ENCODE measurements around the gene PRLHR.
"Not testable (repeated sequence)": the region's sequence is repeated elsewhere in the genome, so short reads cannot be mapped to it uniquely, and the experiment has no call there.

The PRLHR gene

DNA sequence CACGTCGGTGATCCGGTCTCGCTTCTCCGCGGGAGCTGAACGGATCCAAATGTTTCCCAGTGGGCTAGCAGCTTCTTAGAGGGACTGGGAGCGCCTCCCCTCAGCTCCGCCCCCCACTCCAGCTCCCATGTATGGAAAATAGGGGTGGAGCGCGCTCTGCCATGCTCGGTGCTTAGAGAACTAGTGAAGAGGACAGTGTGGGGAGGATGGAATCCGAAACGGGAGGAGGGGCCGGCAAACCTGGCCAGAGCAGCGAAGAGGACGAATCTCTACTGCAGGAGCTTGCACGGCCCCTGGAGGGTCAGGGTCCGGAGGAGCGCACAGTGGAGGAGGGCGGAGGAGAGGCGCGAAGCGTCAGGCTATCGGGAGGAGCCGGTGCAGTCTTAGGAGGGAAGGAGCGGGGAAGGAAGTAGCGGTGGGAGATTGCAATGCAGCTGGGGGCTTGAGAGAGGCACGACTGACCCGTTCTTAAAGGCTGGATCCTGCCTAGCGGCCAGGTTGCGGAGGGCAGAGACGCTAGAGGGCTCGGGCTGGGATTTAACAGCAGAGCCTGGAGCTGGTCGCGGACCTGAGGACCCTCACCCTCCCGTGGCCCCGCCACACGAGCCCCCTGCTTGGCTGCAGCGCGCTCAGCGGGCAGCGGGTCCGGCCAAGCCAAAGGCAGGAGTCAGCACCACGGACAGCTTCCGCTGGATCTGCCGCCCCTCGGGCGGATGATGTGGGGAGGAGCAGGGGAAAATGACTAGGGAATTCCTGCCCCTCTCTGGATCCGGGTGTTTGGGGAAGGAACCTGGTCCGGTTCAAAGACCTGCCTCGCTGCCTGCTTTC lies at the start of gene PRLHR:
TSS of gene PRLHR (minus strand) at position 51 of the 828 bp plus-strand sequence. CDS start 404 bp downstream, outside the sequence.
- DNase-seq = no peak

DNA sequence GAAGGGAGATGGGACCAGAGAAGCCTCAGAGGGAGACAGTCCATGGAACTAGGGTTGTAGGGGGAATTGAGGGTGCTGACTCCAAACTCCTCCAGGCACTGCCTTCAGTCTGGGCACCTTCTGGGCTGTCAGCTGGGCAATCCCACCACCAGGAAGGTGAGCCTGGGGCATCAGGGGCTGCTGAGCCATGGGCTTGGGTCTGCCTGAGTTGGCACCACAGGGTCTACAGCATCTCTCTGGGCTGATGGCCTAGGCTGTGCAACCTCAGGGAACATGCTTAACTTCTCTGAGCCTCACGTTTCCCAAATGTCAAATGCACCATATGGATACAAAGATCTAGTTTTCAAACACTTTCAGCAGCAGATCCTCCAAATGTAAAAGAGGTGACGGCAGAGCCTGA lies 46.8 kb upstream of the PRLHR start:
- DNase-seq = no peak

DNA sequence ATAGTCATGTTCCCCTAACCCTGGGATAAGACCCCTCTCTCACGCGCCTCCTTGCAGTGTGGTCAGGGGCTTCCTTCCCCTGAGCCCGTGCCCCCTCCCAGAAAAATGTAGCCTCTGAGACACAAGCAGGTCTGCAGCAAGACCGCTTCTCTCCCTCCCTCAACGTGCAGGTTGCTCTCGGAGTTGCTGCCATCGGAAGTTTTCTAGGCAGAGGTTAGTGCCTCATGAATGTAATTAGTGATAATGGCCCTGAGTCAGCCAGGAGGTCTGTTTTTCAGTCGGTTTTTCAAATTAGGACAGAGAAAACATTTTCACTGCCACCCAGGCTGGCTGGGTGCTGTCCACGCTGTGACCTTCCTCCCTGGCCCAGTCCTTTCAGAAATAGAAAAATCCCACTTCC lies 43.2 kb upstream of the PRLHR start:
- no peak for DNase-seq

DNA sequence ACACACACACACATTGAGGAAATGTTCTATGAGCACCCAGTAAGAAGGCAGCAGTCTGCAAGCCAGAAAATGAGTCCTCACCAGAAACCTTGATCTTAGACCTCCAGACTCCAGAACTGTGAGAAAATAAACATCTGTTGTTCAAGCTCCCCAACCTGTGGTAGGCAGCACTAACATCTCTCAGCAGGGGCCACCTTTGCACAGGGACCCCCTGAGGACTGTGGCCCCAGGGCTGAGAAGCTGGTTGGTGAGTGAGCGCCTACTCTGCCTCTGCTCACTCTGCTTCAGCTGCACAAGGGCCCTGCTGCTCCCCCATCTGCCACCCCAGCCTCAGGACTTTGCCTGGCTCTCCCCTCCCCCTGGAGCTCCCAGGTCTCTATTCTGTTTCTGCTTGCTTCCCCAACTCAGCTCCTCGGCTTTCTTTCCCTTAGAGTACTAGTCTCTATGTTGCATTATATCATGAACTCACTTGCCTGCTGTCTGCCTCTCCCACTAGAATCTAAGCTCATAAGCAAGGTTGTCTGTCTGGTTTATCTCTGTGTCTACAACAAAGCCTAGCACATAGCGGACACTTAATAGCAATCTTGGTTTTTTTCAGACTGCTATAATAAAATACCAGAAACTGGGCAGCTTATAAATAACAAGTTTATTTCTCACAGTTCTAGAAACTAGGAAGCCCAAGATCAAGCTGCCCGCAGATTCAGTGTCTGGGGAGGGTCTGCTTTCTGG lies 40.4 kb upstream of the PRLHR start:
- DNase-seq = no peak

DNA sequence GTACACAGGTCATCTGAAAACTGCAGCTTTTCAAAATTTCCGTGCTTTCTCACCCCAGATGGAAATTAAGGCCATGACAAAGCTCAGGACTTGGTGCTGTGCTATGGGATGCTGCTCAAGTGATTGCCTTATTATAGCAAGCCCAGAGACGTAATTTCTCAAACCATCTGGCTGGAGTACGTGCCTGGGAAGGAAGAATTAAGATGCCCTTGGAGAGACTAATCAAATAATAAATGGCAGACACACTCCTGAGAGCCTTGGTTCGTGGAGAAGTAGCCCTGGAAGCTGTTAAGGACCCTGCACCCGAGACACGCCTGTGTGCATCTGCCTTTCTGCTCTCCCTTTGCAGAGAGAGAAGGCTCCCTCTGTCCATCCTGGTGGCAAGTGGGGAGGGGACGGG lies 38.3 kb upstream of the PRLHR start:
- no peak for DNase-seq

DNA sequence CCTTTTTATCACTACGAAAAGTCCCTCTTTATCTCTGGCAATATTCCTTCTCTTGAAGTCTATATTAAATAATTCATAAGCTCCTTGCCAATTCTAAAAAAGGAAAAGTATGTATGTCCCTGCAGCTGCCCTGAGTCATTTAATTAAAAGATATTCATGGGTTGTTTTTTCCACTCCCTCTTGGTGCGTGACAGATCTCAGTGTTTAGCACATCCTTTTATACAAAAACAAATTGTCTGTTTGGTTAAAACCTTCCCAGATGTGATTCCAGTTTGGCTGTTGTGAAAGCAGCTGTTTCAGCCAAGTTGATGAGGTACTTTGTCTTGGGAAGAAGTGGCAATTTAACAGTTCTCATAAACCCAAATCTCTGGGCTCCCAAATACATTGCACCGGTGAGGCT lies 33.8 kb upstream of the PRLHR start:
- DNase-seq = no peak

DNA sequence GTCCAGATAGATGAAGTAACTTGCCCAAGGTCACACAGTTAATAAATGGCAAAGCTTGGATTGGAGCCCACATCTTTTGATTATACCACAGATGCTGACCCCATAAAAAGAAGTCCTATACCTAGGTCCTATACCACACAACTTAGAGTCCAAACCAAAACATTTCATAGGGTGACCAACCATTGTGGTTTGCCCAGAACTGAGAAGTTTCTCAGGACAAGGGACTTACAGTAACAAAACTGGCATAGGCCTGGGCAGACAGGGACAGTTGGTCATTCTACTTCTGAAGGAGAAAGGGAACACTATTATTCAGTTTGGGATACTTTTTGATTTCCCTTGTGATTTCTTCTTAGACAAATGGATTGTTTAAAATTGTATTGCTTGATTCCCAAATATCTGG lies 32.9 kb upstream of the PRLHR start:
- DNase-seq = no peak

DNA sequence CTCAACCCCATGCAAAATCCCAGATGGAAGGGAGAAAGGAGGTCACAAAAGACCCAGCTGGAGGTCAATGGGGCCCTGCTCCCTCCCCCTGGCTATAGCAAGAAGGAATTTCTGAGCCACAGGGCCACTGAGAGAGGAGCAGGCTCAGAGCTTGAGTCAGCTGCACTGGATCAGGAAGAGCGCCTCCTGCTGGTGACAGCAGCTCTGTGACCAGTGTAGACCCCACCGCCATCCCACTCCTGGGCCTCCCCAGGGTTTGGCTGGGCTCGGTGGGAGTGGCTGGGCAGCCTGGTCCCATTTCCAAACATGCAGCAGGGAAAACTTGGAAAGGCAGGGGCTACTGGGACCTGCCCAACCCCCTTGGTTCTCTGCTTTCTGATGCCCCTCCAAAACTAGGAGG lies 31.5 kb upstream of the PRLHR start:
- no peak for DNase-seq

DNA sequence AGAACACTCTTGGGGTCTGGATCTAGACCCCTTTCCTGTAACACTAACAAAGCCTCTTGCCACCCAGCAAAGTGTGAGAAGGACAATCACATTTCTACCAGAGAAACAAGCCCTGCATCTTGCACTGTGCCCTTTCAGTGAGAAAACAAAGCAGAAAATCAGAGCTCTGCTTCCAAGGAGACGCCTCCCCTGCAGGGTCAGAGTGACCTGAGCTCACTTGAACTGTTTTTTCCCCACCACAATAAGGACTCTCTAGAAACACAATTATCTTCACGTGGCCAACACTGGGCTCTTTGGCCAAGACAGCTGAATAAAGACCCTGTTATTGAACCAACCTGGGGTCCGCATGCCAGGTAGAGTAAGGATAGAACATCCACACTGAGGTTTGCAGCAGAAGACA lies 30.1 kb upstream of the PRLHR start:
- DNase-seq = no peak

DNA sequence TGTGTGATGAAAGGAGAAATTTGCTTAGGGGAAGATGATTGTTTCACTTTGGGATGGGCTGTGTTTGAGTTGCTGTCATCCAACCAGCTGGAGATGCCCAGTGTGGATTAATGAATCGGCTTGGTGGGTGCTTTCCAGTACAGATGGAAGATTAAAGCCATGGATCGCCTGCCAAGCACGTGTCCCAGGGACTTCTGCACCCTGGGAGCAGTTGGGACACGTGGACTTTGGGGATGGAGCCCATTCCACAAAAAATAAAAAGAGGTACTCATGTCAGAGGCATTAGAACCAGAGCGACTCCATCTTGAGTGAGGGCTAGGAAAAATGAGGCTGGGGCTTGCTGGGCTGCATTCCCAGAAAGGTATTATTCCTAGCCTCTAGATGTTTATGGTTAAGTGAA lies 29.3 kb upstream of the PRLHR start:
- DNase-seq = no peak

DNA sequence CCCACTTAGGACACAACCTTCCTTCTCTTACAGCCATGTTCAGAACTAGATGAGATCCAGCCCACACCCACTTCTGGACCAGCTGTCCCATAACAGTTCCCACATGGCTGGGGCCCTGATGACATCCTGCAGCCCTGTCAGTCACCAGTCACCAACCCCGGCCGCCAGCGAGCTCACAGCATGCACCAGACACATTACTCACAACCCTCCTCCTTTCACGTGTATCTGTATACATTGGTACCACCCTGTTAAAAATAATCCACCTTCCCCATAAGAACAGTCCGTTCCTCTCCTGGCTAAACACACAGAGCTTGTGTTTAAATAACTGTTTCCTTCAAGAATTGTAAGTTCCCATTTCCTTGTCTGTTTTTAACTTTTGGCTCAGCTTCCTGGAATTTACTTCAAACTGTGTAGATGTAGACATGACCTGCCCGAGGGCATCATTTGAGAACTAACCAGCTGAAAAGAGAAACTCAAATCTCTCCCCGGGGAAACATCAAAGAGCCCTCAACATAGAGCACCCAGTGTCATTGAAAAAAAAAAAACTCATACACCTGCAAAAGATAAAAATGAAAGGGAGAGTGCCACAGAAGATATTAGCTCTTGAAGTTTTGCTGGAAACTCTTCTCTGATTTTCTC lies 26.0 kb upstream of the PRLHR start:
- no peak for DNase-seq

DNA sequence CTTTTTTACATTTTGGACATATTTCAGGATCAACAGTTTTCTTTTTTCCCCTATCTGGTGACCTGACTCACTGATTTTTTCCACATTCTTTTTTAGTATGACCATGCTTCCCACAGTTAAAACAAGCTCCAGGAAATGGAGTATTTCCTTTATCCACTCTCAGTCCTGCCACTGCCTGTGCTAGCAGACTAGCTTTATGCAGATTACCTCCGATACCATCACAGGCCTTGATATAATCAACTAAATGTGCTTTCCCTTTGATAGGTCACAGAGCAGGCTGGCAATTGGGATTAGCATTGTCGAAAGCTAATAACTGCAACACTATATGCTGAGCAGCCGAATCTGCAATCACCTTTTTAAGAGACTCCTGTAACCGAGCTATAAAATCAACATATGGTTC lies 18.4 kb upstream of the PRLHR start:
- DNase-seq = not testable (repeated sequence)

DNA sequence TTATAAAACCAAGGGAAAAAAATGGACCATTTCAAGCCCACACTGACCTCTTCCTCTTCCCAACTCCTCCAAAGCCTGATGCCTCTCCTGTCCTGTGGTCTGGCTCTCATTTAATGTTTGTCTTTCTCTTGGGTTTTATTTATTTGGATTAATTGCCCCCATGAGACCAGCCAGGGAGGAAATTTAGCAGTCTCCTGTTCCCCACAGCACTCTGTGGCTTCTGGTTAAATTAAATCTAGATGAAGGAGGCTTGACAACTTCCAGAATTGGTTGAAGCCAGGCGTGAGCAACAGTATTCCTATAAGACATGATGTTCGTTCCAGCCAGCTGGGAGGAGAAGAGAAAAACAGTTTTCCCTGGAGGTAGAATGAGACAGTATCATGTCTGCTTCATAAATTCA lies 15.1 kb upstream of the PRLHR start:
- no peak for DNase-seq

DNA sequence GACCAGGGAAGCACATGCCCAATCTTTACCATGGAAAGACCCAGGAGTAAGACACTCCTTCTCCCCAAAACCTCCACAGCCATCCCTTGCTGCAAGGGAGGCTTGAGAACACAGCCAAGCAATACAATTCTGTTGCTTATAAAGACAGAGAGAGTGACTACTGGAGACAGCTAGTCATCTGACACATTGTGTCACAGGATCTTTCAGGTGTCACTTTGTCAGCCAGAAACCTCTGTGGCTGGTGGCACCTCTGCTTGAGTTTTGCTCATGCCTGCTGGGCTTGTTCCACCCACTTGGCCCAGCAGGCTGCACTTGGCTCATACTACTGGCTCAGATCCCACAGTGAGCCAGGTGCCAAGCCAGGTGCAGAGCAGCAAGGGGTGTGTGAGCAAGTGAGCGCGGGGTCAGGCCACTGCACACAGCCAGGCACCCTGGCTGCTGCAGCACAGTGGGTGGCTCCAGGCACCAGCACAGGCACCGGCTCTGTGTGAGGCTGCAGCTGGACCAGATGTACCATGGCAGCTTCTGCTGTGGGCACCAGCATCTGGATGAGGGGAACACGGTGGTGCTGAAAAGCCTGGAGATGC lies 12.4 kb upstream of the PRLHR start:
- DNase-seq = no peak

DNA sequence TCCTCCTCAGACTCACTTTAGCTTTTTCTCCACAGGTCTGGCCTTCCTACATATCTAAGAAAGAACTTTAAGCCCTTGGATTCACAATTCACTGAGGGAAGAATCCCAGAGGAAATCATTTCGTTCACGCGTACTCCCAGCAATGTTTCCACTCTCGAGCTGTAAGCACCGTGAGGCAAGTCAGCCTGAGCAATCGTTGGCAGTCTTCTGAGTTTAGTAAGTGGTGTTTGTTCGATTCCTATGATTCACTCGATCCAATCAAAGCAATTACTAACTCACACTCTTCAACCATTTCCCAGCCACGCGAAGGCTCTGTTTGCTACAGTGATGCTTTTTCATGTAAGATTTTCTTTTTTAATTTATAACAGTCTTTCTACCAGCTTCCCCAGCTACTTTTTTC lies 10.2 kb upstream of the PRLHR start:
- DNase-seq = no peak

DNA sequence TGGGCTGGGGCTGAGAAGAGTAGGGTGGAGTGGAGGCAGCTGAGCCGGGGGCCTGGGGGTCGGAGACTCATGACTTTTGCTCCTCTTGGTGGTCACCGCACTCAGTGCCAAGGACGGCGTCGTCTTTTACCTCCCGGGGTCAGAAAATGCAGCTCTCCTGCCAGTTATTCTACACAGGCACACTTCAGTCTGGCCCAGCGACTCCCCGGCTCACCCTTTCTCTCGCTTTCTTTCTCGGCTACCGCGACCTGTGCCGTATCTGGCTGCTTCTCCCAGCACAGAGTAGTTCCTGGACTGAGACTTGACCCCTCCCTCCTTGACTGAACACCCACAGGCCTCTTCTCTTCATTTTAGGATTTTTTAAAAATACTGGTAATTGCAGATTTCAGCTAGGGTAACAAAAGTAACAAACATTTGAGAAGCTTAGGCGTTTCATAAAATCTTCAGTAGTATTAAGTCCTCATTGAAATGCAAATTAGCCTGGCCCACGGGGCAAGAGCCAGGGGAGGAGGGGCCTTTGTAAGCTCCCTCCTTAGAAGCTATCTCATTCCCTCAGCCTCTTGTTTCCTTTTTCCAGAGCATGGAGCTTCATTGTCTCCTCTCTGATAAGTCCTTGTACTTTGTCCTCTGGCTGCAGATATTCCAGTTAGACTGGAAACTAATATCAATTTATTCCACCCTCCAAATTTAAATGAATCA lies 1.1 kb upstream of the PRLHR start:
- no peak for DNase-seq

DNA sequence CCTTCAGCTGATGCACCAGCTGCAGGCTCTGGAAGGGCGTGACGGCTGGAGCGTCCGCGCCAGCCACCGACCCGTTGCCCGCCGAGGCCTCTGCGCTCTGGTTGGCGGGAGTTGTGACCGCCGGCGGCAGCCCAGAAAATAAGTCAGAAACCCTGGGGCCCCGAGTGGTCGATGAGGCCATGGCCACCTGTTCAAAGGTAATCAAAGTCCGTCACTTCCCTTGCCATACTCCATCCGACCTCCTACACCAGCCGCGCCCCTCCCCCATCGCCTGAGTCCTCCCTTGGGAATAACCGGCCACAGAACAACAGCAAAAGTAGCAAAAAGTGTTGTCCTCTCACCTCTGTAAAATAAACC lies 406 bp downstream of the PRLHR start:
- no peak for DNase-seq

DNA sequence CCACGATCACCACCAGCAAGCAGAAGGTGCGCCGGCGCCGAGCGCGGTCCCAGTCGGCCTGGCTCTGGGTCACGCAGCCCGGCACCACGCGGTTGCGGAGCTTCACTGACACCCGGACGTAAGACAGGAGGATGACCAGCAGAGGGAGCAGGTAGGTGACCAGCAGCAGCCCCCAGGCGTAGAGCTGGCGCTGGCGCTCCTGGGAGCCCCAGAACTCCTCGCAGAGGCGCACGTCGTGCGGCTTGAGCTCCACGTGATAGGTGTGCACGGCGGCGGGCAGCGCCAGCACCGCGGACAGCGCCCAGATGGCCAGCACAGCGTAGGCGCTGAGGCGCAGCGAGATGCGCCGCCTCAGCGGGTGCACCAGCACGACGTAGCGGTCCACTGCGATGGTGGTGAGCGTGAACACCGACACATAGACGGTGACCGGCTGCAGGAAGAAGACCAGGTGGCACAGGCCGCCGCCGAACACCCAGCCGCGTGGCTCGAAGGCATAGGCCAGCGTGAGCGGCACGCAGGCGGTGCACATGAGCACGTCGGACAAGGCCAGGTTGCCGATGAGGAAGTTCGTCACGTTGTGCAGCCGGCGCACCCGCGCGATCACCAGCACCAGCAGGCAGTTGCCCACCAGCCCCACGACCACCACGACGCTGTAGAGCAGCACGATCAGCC lies 920 bp downstream of the PRLHR start:
- DNase-seq = no peak

DNA sequence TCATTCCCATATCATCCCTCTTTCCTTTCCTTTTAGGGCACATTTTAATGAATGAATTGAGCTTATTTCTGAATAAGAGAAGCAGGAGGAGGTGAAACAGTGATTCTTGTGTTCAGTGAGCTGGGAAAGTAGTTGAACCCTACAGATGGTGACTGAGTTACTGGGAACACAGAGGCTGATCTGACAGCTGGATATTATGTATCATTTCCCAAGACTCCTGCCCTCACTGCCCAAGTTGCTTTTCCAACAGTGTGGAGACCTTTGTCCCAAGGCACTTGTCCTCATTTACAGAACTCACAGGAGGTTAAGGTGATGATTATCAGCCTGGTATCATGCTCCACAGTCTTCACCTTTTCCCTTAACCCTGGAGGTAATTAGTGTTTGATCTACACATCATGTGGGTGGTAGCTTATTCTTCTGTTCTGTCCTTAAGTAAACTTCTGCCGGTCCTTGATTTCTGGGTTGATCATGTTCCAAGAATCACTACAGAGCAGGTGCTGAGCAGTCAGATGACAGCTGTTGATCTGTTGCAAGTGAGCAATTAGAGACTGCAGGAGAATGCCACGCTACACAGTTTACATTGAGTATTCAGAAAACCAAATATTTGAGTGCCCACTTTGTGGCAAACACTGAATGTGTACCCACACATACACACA lies 2.6 kb downstream of the PRLHR start:
- DNase-seq = peak; percentile 95

DNA sequence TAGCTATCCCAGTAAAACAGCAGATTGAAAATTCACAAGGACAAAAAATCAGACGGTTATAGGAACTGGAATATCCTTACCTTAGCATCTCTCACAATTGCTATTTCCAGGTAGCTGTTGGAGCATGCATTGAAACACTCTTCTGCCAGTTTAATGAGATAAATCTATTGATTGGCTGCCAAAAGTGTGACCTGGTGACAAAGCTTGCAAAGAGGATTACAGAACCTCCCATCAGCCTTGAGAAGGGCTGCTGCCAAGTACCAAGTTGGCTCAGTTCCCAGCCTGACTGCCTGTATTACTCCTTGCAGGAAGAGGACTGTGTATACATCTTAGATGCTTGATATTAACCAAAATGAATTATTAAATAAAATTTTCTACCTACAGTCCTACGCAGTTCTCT lies 5.1 kb downstream of the PRLHR start:
- peak; percentile 50 for DNase-seq

DNA sequence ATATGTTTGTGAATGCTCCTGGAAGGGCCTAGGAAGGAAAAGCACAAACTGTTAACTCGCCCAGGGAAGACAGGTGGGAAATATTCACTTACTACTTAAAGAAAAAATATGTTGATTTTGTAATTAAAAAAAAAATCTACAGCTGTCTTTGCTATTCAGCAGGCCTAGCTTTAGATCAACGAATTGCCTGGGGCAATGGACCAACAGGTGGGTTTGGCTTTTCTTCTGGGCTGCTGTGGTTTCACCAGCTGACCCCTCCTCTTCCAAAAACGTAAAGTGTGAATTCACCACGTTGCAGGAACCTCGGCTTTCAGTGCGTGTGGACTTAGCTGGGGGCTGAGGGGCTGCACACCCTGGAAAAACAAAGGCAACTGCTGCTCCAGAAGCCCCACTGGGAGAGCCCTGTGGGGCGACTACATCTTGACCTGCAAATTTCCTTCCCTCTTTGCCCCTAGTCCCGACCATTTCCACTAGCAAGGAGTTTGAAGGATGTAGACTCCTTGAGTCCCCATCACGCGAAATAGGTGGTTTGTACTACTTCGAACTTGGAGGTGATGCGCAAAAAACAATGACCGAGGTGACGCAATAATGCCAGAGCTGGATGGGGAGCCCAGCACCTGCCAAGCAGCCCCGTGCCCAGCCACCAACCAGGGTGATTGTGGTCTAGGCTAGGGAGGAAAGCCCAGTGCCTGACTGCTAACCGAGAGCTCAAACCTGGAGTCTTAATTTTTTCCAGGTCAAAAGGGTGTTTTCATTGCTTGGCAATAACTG lies 7.4 kb downstream of the PRLHR start:
- peak; percentile 83 for DNase-seq
